Panc1 (cell line): ENCODE results near the gene MAP2K6. TPM values are rescaled to one million over a fixed set of nuclear protein-coding genes. Genes with fewer than 3 reads are reported as not detected.

Experiments
- ATAC-seq: fragments of 200-7000 bp; cut with Tn5 transposase; 2 replicates; pipeline ENCODE4 v1.9.1; 2020; ENCODE audit warnings: mild to moderate bottlenecking, moderate library complexity
- BruUV-seq: library from RNA; stranded (reverse); fragments of 400-500 nt; replicated peaks from 2 replicates; lab custom pipeline; 2021; lab: Mats Ljungman, UMichigan
- CTCF ChIA-PET: fragments of 300-600 bp; sonication (Branson Sonifier 250); formaldehyde crosslinking; loops from one replicate; lab custom pipeline; 2022; ENCODE audit warnings: antibody characterized with exemption; lab: Charles Lee
- POLR2A ChIA-PET: fragments of 300-600 bp; sonication (Branson Sonifier 250); formaldehyde crosslinking; loops from one replicate; lab custom pipeline; 2022; ENCODE audit warnings: antibody characterized with exemption; lab: Charles Lee
- DNase-seq: peaks from one replicate; pipeline ENCODE4 v3.0.0-alpha.2; 2010; ENCODE audit warnings: low read depth, low spot score
- H3K27ac ChIP-seq: 2 replicates; pipeline ENCODE4 v1.5.1; 2011; ENCODE audit warnings: mild to moderate bottlenecking, low read length, inconsistent platforms
- H3K27me3 ChIP-seq: fragments of 200-500 bp; sonication (Bioruptor generic); 2 replicates; pipeline ENCODE4 v1.6.0; 2014; ENCODE audit warnings: low read length, inconsistent platforms; ENCODE audit not compliant: control insufficient read depth, insufficient read depth
- H3K36me3 ChIP-seq: fragments of 200-500 bp; sonication (Bioruptor generic); 2 replicates; pipeline ENCODE4 v1.5.1; 2014; ENCODE audit warnings: inconsistent platforms, mild to moderate bottlenecking, low read length, moderate library complexity; ENCODE audit not compliant: control insufficient read depth, insufficient read depth
- H3K4me1 ChIP-seq: 2 replicates; pipeline ENCODE4 v1.5.1; 2011; ENCODE audit warnings: inconsistent platforms, mild to moderate bottlenecking, low read length, moderate library complexity; ENCODE audit not compliant: control insufficient read depth, insufficient read depth
- H3K4me3 ChIP-seq, 2 experiments: 2 replicates each; pipeline ENCODE4 v1.5.1; 2011 to 2012; ENCODE audit warnings: low read depth in 2 of 2, low read length in 2 of 2, mild to moderate bottlenecking in 2 of 2, inconsistent platforms in 1 of 2, moderate library complexity in 1 of 2
- H3K9me3 ChIP-seq: fragments of 200-500 bp; sonication (Bioruptor generic); 2 replicates; pipeline ENCODE4 v1.5.1; 2014; ENCODE audit warnings: low read depth, mild to moderate bottlenecking, inconsistent platforms, low read length, moderate library complexity; ENCODE audit not compliant: control insufficient read depth, insufficient read depth
- CTCF ChIP-seq: fragments of 450-650 bp; IDR thresholded peaks from 2 replicates; pipeline ENCODE4 v1.5.1; 2017; ENCODE audit warnings: mild to moderate bottlenecking
- POLR2AphosphoS5 ChIP-seq: IDR thresholded peaks from 2 replicates; pipeline ENCODE4 v1.6.1; 2012; ENCODE audit warnings: mild to moderate bottlenecking, low read depth, low read length, moderate library complexity
- SIN3A ChIP-seq: IDR thresholded peaks from 2 replicates; pipeline ENCODE4 v1.6.1; 2012; ENCODE audit warnings: low read depth, mild to moderate bottlenecking, low read length, moderate library complexity, borderline replicate concordance; ENCODE audit not compliant: insufficient read depth
- TCF7L2 ChIP-seq: IDR thresholded peaks from 2 replicates; pipeline ENCODE4 v1.6.1; 2011; ENCODE audit warnings: mild to moderate bottlenecking, low read depth, low read length, inconsistent platforms
- in situ Hi-C: cut with HindIII; loops from 2 replicates; pipeline ENCODE4 v1.10.0; 2016; ENCODE audit warnings: low sequenced_read_pairs, low pct_unique_long_range_greater_than_20kb
- intact Hi-C: fragments of 100-400 bp; cut with micrococcal nuclease; formaldehyde crosslinking; loops from one replicate; pipeline ENCODE4 v1.10.0; 2022; ENCODE audit not compliant: unreplicated experiment
- total RNA-seq: library from RNA; stranded (reverse); gene quantifications from one replicate; pipeline ENCODE4 v1.2.1, GENCODE V29; 2021; ENCODE audit not compliant: unreplicated experiment
- TF ChIP-seq, protein P1 (sequence below), 2 experiments: IDR thresholded peaks; 2 replicates each; pipeline ENCODE4 v1.6.1; 2011 to 2012; ENCODE audit warnings: low read depth in 2 of 2, control low read depth in 1 of 2, low read length in 1 of 2, mild to moderate bottlenecking in 1 of 2, moderate library complexity in 1 of 2; ENCODE audit not compliant: insufficient read depth in 1 of 2

The MAP2K6 gene
- total RNA-seq, 1 experiment from 2014 or later, result 11.8 TPM

GRCh38 chr17:69593351-69593715, 178.8 kb downstream of the MAP2K6 start:
- no peak overlapping the region for H3K4me3 ChIP-seq
- no peaks in the 10 kb centered on the region; the same call in 1 of the 2 replicates for H3K27me3 ChIP-seq
- no peaks in the 10 kb centered on the region for H3K36me3 ChIP-seq
- no peak overlapping the region for H3K27ac ChIP-seq
- ATAC-seq, result no peak
- in situ Hi-C loops (no loop called here), intact Hi-C loops (no loop called here)
- ChIA-PET CTCF (no interaction called here), POLR2A (interaction anchor here (0.6 kb wide), 2 partner anchors 10 to 377 kb away, joined by 3 to 5 read pairs; no protein-coding TSS in a partner anchor)
- TF ChIP-seq CTCF, result no peak
- TF ChIP-seq POLR2AphosphoS5, result no peak
- TF ChIP-seq, protein P1, sequence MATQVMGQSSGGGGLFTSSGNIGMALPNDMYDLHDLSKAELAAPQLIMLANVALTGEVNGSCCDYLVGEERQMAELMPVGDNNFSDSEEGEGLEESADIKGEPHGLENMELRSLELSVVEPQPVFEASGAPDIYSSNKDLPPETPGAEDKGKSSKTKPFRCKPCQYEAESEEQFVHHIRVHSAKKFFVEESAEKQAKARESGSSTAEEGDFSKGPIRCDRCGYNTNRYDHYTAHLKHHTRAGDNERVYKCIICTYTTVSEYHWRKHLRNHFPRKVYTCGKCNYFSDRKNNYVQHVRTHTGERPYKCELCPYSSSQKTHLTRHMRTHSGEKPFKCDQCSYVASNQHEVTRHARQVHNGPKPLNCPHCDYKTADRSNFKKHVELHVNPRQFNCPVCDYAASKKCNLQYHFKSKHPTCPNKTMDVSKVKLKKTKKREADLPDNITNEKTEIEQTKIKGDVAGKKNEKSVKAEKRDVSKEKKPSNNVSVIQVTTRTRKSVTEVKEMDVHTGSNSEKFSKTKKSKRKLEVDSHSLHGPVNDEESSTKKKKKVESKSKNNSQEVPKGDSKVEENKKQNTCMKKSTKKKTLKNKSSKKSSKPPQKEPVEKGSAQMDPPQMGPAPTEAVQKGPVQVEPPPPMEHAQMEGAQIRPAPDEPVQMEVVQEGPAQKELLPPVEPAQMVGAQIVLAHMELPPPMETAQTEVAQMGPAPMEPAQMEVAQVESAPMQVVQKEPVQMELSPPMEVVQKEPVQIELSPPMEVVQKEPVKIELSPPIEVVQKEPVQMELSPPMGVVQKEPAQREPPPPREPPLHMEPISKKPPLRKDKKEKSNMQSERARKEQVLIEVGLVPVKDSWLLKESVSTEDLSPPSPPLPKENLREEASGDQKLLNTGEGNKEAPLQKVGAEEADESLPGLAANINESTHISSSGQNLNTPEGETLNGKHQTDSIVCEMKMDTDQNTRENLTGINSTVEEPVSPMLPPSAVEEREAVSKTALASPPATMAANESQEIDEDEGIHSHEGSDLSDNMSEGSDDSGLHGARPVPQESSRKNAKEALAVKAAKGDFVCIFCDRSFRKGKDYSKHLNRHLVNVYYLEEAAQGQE (IDR thresholded peaks at IDR 0.05; ENCODE audit: insufficient read depth in 1 of 2, low read depth in 2 of 2, low read length in 1 of 2), result no peak
- TF ChIP-seq TCF7L2, result no peak
- TF ChIP-seq SIN3A, result no peak
- H3K4me1 ChIP-seq, result no peaks in the 10 kb centered on the region
- DNase-seq, result no peak
- no peaks in the 10 kb centered on the region for H3K9me3 ChIP-seq
- BruUV-seq, result no TSS peak

- CTCF ChIA-PET, result no interaction called here
- Histone ChIP-seq H3K27ac (no peak overlapping the region), H3K27me3 (no peaks in the 10 kb centered on the region; the same call in 1 of the 2 replicates), H3K4me3 (no peak overlapping the region), H3K36me3 (no peaks in the 10 kb centered on the region), H3K9me3 (no peaks in the 10 kb centered on the region), H3K4me1 (no peaks in the 10 kb centered on the region)
- DNase-seq (no peak), ATAC-seq (no peak)
- POLR2A ChIA-PET, result interaction anchor here (0.6 kb wide), 1 partner anchor 376 kb away, joined by 5 read pairs; no protein-coding TSS in a partner anchor
- intact Hi-C loops (no loop called here), in situ Hi-C loops (no loop called here)
- no TSS peak for BruUV-seq
- no peak for TF ChIP-seq TCF7L2
- TF ChIP-seq CTCF, result no peak
- no peak for TF ChIP-seq SIN3A
- no peak for TF ChIP-seq POLR2AphosphoS5
- TF ChIP-seq, protein P1 (IDR thresholded peaks at IDR 0.05; ENCODE audit: insufficient read depth in 1 of 2, low read depth in 2 of 2, low read length in 1 of 2), result no peak
These were observed 179.2 kb downstream of the MAP2K6 start for GRCh38 chr17:69593716-69594115.
